OCI-LY3 (cell line): ENCODE measurements around the gene CD79A.

Source experiments
- CTCF ChIP-seq: fragments of 200-600, 300-600 bp; sonication (generic); IDR thresholded peaks from 2 replicates; pipeline ENCODE4 v1.5.1; 2014; ENCODE audit warnings: antibody characterized with exemption, low read length, low read depth
- EZH2phosphoT487 ChIP-seq: fragments of 200-600 bp; shearing (Covaris generic); IDR thresholded peaks from 2 replicates; pipeline ENCODE4 v1.6.1; 2018; ENCODE audit warnings: antibody characterized with exemption, mixed run types, low read depth

DNA sequence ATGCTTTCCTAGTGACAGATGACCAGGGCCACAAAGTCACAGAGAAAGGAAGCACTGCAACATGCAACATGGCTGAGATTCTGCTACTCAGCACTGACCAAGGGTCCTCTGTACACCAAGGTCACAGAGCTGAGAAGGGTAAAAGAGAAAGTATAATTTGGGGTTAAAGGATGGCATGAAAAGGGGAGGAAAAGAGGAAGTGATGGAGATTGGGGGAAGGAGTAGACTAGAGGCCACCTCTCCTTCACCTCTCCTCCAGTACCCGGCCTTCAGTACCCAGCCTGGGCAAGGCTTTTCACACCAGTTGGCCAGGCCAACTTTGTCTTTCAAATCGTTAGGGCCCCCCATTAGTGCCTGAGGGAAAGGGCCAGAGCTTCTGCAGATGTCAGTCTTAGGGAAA, 23.3 kb upstream of the CD79A start:
- no peak for TF ChIP-seq CTCF
- no peak for TF ChIP-seq EZH2phosphoT487
